ENCODE measurements around the gene POLR3K. TPM values are rescaled to one million over a fixed set of nuclear protein-coding genes. Genes with fewer than 3 reads are reported as not detected.
A peak's percentile ranks its signal among the peaks of the same experiment; 100 is the strongest.

Gene POLR3K
- total RNA-seq: 1 to 10 TPM in 1 of 2 donors, not detected in 1; 1.4 TPM

DNA sequence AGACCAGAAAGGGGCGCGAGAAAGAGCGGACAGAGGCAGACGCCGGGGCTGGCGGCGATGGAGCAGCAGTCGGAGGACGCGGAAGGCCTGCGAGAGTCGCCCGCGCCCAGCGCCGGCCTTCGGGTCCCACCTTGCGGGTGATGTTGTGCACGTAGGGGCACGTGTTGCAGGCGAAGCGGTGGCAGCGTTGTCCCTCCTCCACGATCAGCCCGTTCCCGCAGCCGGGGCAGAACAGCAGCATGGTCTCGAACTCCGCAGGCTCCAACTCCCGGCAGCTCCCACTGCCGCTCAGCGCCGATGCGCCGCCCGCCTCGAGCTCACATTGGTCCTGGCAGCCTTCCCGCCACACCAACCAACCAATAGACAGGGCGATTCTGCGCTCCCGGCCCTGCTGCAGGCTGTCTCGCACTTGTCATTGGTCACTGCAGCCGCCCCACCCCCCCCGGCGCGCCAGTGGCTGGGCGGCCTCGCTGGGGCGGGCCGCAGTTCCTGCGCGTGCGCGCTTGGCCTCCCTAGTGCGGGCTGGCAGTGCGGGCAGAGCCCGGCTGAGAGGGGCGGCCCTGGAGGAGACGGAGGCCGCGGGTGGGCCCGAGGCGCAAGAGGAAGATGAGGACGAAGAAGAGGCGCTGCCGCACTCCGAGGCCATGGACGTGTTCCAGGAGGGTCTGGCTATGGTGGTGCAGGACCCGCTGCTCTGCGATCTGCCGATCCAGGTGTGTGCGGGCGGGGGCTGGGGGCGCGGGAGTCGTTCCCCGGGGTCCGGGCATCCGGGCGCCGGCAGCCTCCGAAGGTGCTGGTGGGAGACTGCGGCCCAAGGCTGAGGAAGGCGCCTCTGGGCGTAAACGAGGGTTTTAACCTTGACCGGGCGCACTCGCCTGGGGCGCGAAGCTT lies at the start of gene POLR3K, which contains the start of gene SNRNP25:
Gene POLR3K, minus strand, starts transcription at position 263 of the 891 bp plus-strand sequence. Its CDS starts 22 bp downstream, at position 241.
Gene SNRNP25, plus strand, starts transcription at position 483 of the 891 bp plus-strand sequence. Its CDS starts 189 bp downstream, at position 672.
- ATAC-seq (ENCODE audit: insufficient number of reproducible peaks, low FRiP score, low read depth): peak; percentile 95
- TF ChIP-seq, protein P1, sequence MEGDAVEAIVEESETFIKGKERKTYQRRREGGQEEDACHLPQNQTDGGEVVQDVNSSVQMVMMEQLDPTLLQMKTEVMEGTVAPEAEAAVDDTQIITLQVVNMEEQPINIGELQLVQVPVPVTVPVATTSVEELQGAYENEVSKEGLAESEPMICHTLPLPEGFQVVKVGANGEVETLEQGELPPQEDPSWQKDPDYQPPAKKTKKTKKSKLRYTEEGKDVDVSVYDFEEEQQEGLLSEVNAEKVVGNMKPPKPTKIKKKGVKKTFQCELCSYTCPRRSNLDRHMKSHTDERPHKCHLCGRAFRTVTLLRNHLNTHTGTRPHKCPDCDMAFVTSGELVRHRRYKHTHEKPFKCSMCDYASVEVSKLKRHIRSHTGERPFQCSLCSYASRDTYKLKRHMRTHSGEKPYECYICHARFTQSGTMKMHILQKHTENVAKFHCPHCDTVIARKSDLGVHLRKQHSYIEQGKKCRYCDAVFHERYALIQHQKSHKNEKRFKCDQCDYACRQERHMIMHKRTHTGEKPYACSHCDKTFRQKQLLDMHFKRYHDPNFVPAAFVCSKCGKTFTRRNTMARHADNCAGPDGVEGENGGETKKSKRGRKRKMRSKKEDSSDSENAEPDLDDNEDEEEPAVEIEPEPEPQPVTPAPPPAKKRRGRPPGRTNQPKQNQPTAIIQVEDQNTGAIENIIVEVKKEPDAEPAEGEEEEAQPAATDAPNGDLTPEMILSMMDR (IDR thresholded peaks at IDR 0.05): no peak
- Histone ChIP-seq H3K4me3 (peak within 1 kb of the TSS; percentile 99), H3K9me3 (no peaks in the 10 kb centered on the region), H3K4me1 (ENCODE audit: control insufficient read depth in 1 of 2, low read depth in 2 of 2) (peaks cover 2 to 19% of the 10 kb centered on the region in 2 donors), H3K36me3 (peaks cover 21% of the 10 kb centered on the region), H3K27ac (peak within 1 kb of the TSS; percentile 66 to 78), H3K27me3 (replicated peaks; ENCODE audit: insufficient read depth) (no peaks in the 10 kb centered on the region)
- DNase-seq (ENCODE audit: low spot score): peak; percentile 99

DNA sequence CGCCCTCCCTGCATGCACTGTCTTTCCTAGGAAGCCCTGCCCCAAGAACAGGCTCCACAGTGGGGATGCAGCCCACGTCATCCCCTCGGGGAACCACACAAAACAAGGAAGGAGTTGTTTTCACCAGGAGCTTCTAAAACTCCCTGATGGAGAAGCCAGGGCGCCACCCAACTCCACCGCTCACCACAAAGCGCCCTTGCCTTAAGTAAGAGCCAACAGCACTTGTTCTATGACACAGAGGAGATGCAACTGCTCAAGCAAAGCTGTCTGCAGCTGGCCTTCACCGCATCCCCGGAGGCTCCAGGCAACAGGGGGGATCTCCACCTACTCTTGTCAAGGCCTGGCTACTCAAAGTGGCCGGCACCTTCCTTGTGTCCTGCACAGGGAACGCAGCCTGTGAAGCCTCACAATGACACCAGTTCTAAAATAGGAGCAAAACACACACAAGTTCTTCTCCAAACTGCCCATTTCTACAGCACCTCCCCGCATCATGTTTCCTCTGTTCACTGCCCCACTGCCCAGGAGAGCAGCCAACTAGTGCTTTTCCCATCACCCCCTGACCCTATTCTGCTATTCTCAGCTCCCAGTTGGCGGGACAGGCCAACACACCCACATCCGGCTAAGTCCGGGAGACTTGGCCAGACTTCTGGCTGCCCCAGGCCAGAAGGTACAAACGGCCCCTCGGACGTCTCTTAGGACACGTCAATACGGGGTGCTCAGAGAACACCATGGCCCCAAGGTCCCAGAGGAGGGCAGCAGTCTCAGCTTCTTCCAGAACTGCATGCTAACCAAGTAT lies 48.9 kb upstream of the POLR3K start:
- peak; percentile 45 for ATAC-seq (ENCODE audit: insufficient number of reproducible peaks, low FRiP score, low read depth)
- TF ChIP-seq, protein P1 (IDR thresholded peaks at IDR 0.05): no peak
- Histone ChIP-seq H3K36me3 (peaks cover 10% of the 10 kb centered on the region), H3K4me3 (peak overlapping the region; percentile 43), H3K4me1 (ENCODE audit: control insufficient read depth in 1 of 2, low read depth in 2 of 2) (peaks cover 34 to 60% of the 10 kb centered on the region in 2 donors), H3K27ac (peak overlapping the region; percentile 91 to 94), H3K27me3 (replicated peaks; ENCODE audit: insufficient read depth) (no peaks in the 10 kb centered on the region), H3K9me3 (no peaks in the 10 kb centered on the region)
- no peak for DNase-seq (ENCODE audit: low spot score)

DNA sequence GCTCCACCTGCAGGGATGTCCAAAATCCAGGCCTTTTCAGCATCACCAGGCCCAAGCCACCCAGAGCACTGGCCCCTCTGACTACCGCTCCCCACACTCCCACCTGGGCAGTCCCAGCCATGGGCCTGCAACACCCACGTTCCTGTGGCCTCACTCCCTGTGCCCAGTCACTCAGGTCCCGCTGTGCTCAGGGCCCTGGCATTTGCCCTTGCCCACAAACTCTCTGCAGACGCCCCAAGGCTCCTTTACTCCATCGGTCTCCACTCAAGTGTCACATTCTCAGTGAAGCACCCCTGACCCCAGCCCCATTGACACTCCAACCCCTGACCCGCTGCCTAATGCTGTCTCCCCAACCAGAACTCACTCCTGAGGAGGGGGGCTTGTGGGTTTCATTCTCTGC lies 48.2 kb upstream of the POLR3K start:
- Histone ChIP-seq H3K36me3 (peaks cover 10% of the 10 kb centered on the region), H3K27me3 (replicated peaks; ENCODE audit: insufficient read depth) (no peaks in the 10 kb centered on the region), H3K9me3 (no peaks in the 10 kb centered on the region), H3K4me1 (ENCODE audit: control insufficient read depth in 1 of 2, low read depth in 2 of 2) (peaks cover 34 to 62% of the 10 kb centered on the region in 2 donors), H3K4me3 (peak overlapping the region; percentile 43), H3K27ac (peak overlapping the region; percentile 91 to 94)
- DNase-seq (ENCODE audit: low spot score): no peak
- ATAC-seq (ENCODE audit: insufficient number of reproducible peaks, low FRiP score, low read depth): no peak
- TF ChIP-seq, protein P1 (IDR thresholded peaks at IDR 0.05): no peak

DNA sequence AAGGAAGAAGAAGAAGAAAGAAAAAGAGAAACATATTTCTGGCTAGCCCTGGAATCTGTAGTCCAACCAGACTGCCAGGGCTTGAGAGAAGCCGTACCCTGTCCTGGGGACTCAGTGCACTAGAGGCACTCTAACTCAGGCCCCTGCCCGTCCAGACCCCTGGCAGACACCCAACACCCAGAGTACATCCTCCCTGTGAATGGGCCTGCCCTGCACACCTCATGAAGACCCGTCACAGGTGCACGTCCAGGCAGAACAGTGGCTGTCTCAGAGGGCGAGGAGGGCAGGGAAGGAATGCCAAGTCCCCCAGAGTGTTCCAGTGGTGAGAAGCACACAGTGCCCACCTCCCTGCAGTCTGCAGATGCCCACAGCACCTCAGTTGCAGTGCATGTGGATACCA lies 47.6 kb upstream of the POLR3K start:
- DNase-seq (ENCODE audit: low spot score) (no peak), ATAC-seq (ENCODE audit: insufficient number of reproducible peaks, low FRiP score, low read depth) (no peak)
- Histone ChIP-seq H3K36me3 (peaks cover 10% of the 10 kb centered on the region), H3K4me1 (ENCODE audit: control insufficient read depth in 1 of 2, low read depth in 2 of 2) (peaks cover 34 to 63% of the 10 kb centered on the region in 2 donors), H3K4me3 (no peak overlapping the region), H3K27me3 (replicated peaks; ENCODE audit: insufficient read depth) (no peaks in the 10 kb centered on the region), H3K27ac (peak overlapping the region; percentile 91 to 94), H3K9me3 (no peaks in the 10 kb centered on the region)
- TF ChIP-seq, protein P1 (IDR thresholded peaks at IDR 0.05): no peak

DNA sequence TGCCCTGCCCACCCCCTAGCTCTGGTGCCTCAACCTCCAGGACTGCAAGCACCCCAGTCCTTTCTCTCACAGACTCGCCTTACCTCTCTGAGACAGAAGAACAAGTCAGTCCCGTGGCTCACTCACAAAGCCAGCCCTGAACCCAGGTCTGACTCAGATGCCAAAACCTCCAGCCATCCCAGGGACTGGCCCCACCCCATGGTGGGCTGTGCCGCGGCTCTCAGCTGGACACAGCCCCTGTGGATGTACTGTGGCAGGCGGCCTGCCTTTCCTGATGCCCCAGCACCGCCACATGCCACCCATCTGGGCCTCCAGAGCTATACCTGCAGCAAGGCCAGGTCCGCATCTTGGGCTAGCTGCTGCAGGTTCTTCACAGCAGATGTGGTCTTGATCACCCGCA lies 44.4 kb upstream of the POLR3K start:
- no peak overlapping the region for H3K27ac ChIP-seq
- H3K36me3 ChIP-seq: peaks cover 4% of the 10 kb centered on the region
- ATAC-seq (ENCODE audit: insufficient number of reproducible peaks, low FRiP score, low read depth) (no peak), DNase-seq (ENCODE audit: low spot score) (no peak)
- peaks cover 24 to 52% of the 10 kb centered on the region in 2 donors for H3K4me1 ChIP-seq (ENCODE audit: control insufficient read depth in 1 of 2, low read depth in 2 of 2)
- H3K4me3 ChIP-seq: no peak overlapping the region
- H3K27me3 ChIP-seq (replicated peaks; ENCODE audit: insufficient read depth): no peaks in the 10 kb centered on the region
- TF ChIP-seq, protein P1 (IDR thresholded peaks at IDR 0.05): no peak
- H3K9me3 ChIP-seq: no peaks in the 10 kb centered on the region

Measured in thoracic aorta (tissue), 2 donors.